ENCODE data around the gene DND1.
"Not testable (repeated sequence)": the region's sequence is repeated elsewhere in the genome, so short reads cannot be mapped to it uniquely, and the experiment has no call there.

Gene DND1

GRCh38 chr5:140671472-140672125, 1.8 kb downstream of the DND1 start:
- DNase-seq = no peak

GRCh38 chr5:140671035-140671434, 2.3 kb downstream of the DND1 start:
- DNase-seq = not testable (repeated sequence)

- DNase-seq = peak; percentile 93
These were observed 8.8 kb downstream of the DND1 start, which contains the start of gene WDR55 for GRCh38 chr5:140664359-140665119. TSS of gene WDR55 (plus strand) at chr5:140664904. CDS start at chr5:140664913, 9 bp downstream.

- no peak for DNase-seq
These were observed 9.4 kb downstream of the DND1 start for GRCh38 chr5:140664030-140664358.

- DNase-seq = not testable (repeated sequence)
These were observed 13.0 kb downstream of the DND1 start for GRCh38 chr5:140660371-140660770.

GRCh38 chr5:140658870-140659269, 14.5 kb downstream of the DND1 start:
- no peak for DNase-seq

- no peak for DNase-seq
These were observed 26.3 kb downstream of the DND1 start for GRCh38 chr5:140647042-140647419.

GRCh38 chr5:140642718-140643117, 30.7 kb downstream of the DND1 start:
- no peak for DNase-seq

GRCh38 chr5:140641716-140642115, 31.7 kb downstream of the DND1 start:
- no peak for DNase-seq

- DNase-seq = peak; percentile 94
These were observed 34.0 kb downstream of the DND1 start, which contains the start of gene TMCO6 for GRCh38 chr5:140639148-140639981. TSS of gene TMCO6 (plus strand) at chr5:140639451. CDS start at chr5:140639528, 77 bp downstream.

- not testable (repeated sequence) for DNase-seq
These were observed 34.6 kb downstream of the DND1 start for GRCh38 chr5:140638898-140639147.

- no peak for DNase-seq
These were observed 35.8 kb downstream of the DND1 start for GRCh38 chr5:140637371-140638100.

- DNase-seq = no peak
These were observed 37.8 kb downstream of the DND1 start for GRCh38 chr5:140635291-140636257.

- no peak for DNase-seq
These were observed 39.3 kb downstream of the DND1 start for GRCh38 chr5:140634103-140634502.

GRCh38 chr5:140633501-140633900, 39.9 kb downstream of the DND1 start:
- no peak for DNase-seq

GRCh38 chr5:140633021-140633471, 40.3 kb downstream of the DND1 start, which contains the start of gene CD14:
TSS of gene CD14 (minus strand) at chr5:140633175. CDS start at chr5:140633071, 104 bp downstream.
- no peak for DNase-seq

- no peak for DNase-seq
These were observed 40.9 kb downstream of the DND1 start for GRCh38 chr5:140632366-140633020.

- DNase-seq = peak; percentile 10
These were observed 41.5 kb downstream of the DND1 start for GRCh38 chr5:140631831-140632365.

GRCh38 chr5:140631036-140631417, 42.3 kb downstream of the DND1 start:
- no peak for DNase-seq

GRCh38 chr5:140630292-140631035, 42.9 kb downstream of the DND1 start:
- DNase-seq = no peak

Data from effector CD8-positive, alpha-beta T cell (primary cell).